HL-60/S4 (cell line): Measurements from ENCODE around the gene BAZ2B.
"Not testable (repeated sequence)": the region's sequence is repeated elsewhere in the genome, so short reads cannot be mapped to it uniquely, and the experiment has no call there.

ENCODE experiments used
- in situ Hi-C: fragments of 300-500 bp; cut with MboI; formaldehyde crosslinking; loops from 2 replicates; pipeline ENCODE4 v1.14.3; 2022; ENCODE audit warnings: low sequenced_read_pairs

BAZ2B gene

GRCh38 chr2:159438720-159439353 lies 177.5 kb downstream of the BAZ2B start:
- in situ Hi-C loops: no loop called here

- in situ Hi-C loops: no loop called here
Observed at GRCh38 chr2:159438284-159438683, 178.1 kb downstream of the BAZ2B start.

- in situ Hi-C loops: no loop called here
Observed at GRCh38 chr2:159432610-159433009, 183.7 kb downstream of the BAZ2B start.

GRCh38 chr2:159427048-159427447 lies 189.3 kb downstream of the BAZ2B start:
- in situ Hi-C loops: no loop called here

- in situ Hi-C loops: no loop called here
Observed at GRCh38 chr2:159419403-159419802, 196.9 kb downstream of the BAZ2B start.

- in situ Hi-C loops: no loop called here
Observed at GRCh38 chr2:159411460-159411859, 204.9 kb downstream of the BAZ2B start.

- in situ Hi-C loops: no loop called here
Observed at GRCh38 chr2:159410276-159410675, 206.1 kb downstream of the BAZ2B start.

GRCh38 chr2:159409116-159409800 lies 207.1 kb downstream of the BAZ2B start:
- in situ Hi-C loops: no loop called here

GRCh38 chr2:159402790-159403189 lies 213.6 kb downstream of the BAZ2B start:
- in situ Hi-C loops: no loop called here

- in situ Hi-C loops: not testable (repeated sequence)
Observed at GRCh38 chr2:159402160-159402559, 214.2 kb downstream of the BAZ2B start.

GRCh38 chr2:159399716-159400415 lies 216.5 kb downstream of the BAZ2B start:
- in situ Hi-C loops: no loop called here

GRCh38 chr2:159396799-159397198 lies 219.5 kb downstream of the BAZ2B start:
- in situ Hi-C loops: no loop called here

GRCh38 chr2:159382447-159383028 lies 233.8 kb downstream of the BAZ2B start:
- in situ Hi-C loops: no loop called here

- in situ Hi-C loops: no loop called here
Observed at GRCh38 chr2:159381574-159381973, 234.8 kb downstream of the BAZ2B start.

GRCh38 chr2:159380685-159381239 lies 235.6 kb downstream of the BAZ2B start:
- in situ Hi-C loops: no loop called here

- in situ Hi-C loops: no loop called here
Observed at GRCh38 chr2:159379181-159379580, 237.2 kb downstream of the BAZ2B start.

GRCh38 chr2:159375241-159375640 lies 241.1 kb downstream of the BAZ2B start:
- in situ Hi-C loops: no loop called here

GRCh38 chr2:159371506-159371905 lies 244.8 kb downstream of the BAZ2B start:
- in situ Hi-C loops: no loop called here

GRCh38 chr2:159366538-159366937 lies 249.8 kb downstream of the BAZ2B start:
- in situ Hi-C loops: no loop called here

GRCh38 chr2:159362816-159363251 lies 253.5 kb downstream of the BAZ2B start:
- in situ Hi-C loops: no loop called here

GRCh38 chr2:159362094-159362493 lies 254.3 kb downstream of the BAZ2B start:
- in situ Hi-C loops: no loop called here
